Measurements from ENCODE around the gene BMP8B. TPM values are rescaled to one million over a fixed set of nuclear protein-coding genes. Genes with fewer than 3 reads are reported as not detected.
"Not testable (repeated sequence)": the region's sequence is repeated elsewhere in the genome, so short reads cannot be mapped to it uniquely, and the experiment has no call there.

Gene BMP8B
- total and polyA plus RNA-seq, 2 of the 8 experiments (the other 6 are each of a cell fraction or from before 2014, with no cell fraction given), result 0.37 to 0.50 TPM

GRCh38 chr1:39769502-39769901, 19.2 kb downstream of the BMP8B start:
- H2AFZ ChIP-seq (ENCODE audit: low read length); H3K9ac ChIP-seq (replicated peaks in 1 of 4; ENCODE audit: extremely low read depth in 1 of 4, low read depth in 3 of 4, low read length in 3 of 4); H3K23me2 ChIP-seq (ENCODE audit: low read depth, low read length); H3K36me3 ChIP-seq (ENCODE audit: control insufficient read depth in 2 of 4, insufficient read depth in 4 of 4, low read length in 3 of 4); H3K18ac ChIP-seq (ENCODE audit: extremely low read depth, low read length); H3K23ac ChIP-seq (ENCODE audit: insufficient read length); FAIRE-seq; H3K79me1 ChIP-seq (ENCODE audit: low read depth, low read length); H4K8ac ChIP-seq (ENCODE audit: extremely low read depth, insufficient read depth, low read length); H2BK15ac ChIP-seq (ENCODE audit: low read length); H3K56ac ChIP-seq (replicated peaks; ENCODE audit: insufficient read length, low read depth, low read length); H3K27ac ChIP-seq (ENCODE audit: low read depth, low read length); POLR2A ChIA-PET (ENCODE audit: partially characterized antibody); DNase-seq (ENCODE audit: low read depth in 1 of 2, low spot score in 2 of 2); H2BK12ac ChIP-seq (ENCODE audit: low read depth, low read length); H2BK5ac ChIP-seq (ENCODE audit: low read depth, low read length); H4K5ac ChIP-seq (ENCODE audit: insufficient read length, low read depth, low read length); H2BK120ac ChIP-seq (replicated peaks; ENCODE audit: low read depth, low read length); H3K4me2 ChIP-seq (ENCODE audit: insufficient read depth in 1 of 2, low read depth in 2 of 2, low read length in 2 of 2); H3K4me3 ChIP-seq (ENCODE audit: extremely low read depth in 1 of 4, insufficient read depth in 2 of 4, low read depth in 3 of 4, low read length in 4 of 4); H3K79me2 ChIP-seq (ENCODE audit: control insufficient read depth in 1 of 2, insufficient read depth in 2 of 2, low read length in 2 of 2); H3K4me1 ChIP-seq (replicated peaks in 1 of 4; ENCODE audit: control insufficient read depth in 3 of 4, insufficient read depth in 4 of 4, low read length in 3 of 4); H2AK5ac ChIP-seq (ENCODE audit: low read depth, low read length); H3K4ac ChIP-seq (replicated peaks; ENCODE audit: insufficient read length, low read depth, low read length); H4K91ac ChIP-seq (replicated peaks; ENCODE audit: insufficient read length, low read length); H3K14ac ChIP-seq (ENCODE audit: insufficient read length); H3K9me3 ChIP-seq (ENCODE audit: insufficient read depth in 2 of 2, low read depth in 1 of 2, low read length in 1 of 2); H2BK20ac ChIP-seq (ENCODE audit: low read length); H4K20me1 ChIP-seq (replicated peaks in 1 of 2; ENCODE audit: control insufficient read depth in 1 of 2, insufficient read depth in 2 of 2, low read length in 2 of 2): not testable (repeated sequence)
- 96% methylated on average over 18 of the region's 19 CpGs; no CpG with 5 or more reads in 1 of the 2 experiments for whole genome bisulfite sequencing, 2 experiments (ENCODE audit: extremely low coverage in 1 of 2, insufficient coverage in 1 of 2, insufficient read length in 1 of 2, insufficient replicate concordance in 2 of 2, low coverage in 1 of 2, low lambda C conversion rate in 2 of 2, missing lambda C conversion rate in 1 of 2)
- peaks cover 1 to 14% (median 9%) of the 10 kb centered on the region in 4 experiments; a peak in 6 of 7 replicates for H3K27me3 ChIP-seq (replicated peaks in 1 of 4; ENCODE audit: control insufficient read depth in 3 of 4, extremely low read depth in 1 of 4, insufficient read depth in 3 of 4, low read length in 3 of 4)
- CTCF ChIA-PET (ENCODE audit: partially characterized antibody), result interaction anchor here (1.1 kb wide), 1 partner anchor 30 kb away, joined by 4 read pairs; no protein-coding TSS in a partner anchor
- TF ChIP-seq EZH2 (IDR thresholded peaks at IDR 0.05; ENCODE audit: low read depth, low read length, severe bottlenecking), result peak; percentile 4

DNA sequence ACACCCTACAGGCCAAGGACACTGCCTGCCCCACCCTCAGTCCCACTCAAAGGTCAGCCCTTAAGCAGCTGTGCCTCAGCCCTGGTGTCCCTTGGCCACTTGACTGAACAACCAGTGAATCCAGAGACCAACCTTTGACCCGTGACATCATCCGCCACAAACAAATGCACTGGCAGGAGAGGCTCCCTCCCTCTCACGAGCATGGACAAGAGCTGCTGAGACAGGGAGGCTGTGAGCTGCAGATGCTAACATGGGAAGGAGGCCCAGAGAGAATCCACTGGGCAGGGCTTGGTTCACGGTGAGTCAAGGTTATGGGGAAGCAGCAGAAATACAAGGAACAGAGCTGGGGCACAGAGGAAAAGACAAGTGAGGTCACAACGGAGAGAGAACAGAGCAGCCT, 22.2 kb downstream of the BMP8B start:
- H4K8ac ChIP-seq (ENCODE audit: extremely low read depth, insufficient read depth, low read length); H2BK5ac ChIP-seq (ENCODE audit: low read depth, low read length); H2BK15ac ChIP-seq (ENCODE audit: low read length); H4K5ac ChIP-seq (ENCODE audit: insufficient read length, low read depth, low read length); DNase-seq (ENCODE audit: low read depth in 1 of 2, low spot score in 2 of 2); POLR2A ChIA-PET (ENCODE audit: partially characterized antibody); H3K14ac ChIP-seq (ENCODE audit: insufficient read length); H3K27ac ChIP-seq (ENCODE audit: low read depth, low read length); H2AK5ac ChIP-seq (ENCODE audit: low read depth, low read length); H3K4me1 ChIP-seq (replicated peaks in 1 of 4; ENCODE audit: control insufficient read depth in 3 of 4, insufficient read depth in 4 of 4, low read length in 3 of 4); H2BK12ac ChIP-seq (ENCODE audit: low read depth, low read length); H2AFZ ChIP-seq (ENCODE audit: low read length); H2BK120ac ChIP-seq (replicated peaks; ENCODE audit: low read depth, low read length); H3K36me3 ChIP-seq (ENCODE audit: control insufficient read depth in 2 of 4, insufficient read depth in 4 of 4, low read length in 3 of 4); H3K79me2 ChIP-seq (ENCODE audit: control insufficient read depth in 1 of 2, insufficient read depth in 2 of 2, low read length in 2 of 2); FAIRE-seq; H4K91ac ChIP-seq (replicated peaks; ENCODE audit: insufficient read length, low read length); H3K18ac ChIP-seq (ENCODE audit: extremely low read depth, low read length); H3K23ac ChIP-seq (ENCODE audit: insufficient read length); H3K4ac ChIP-seq (replicated peaks; ENCODE audit: insufficient read length, low read depth, low read length); H3K9me3 ChIP-seq (ENCODE audit: insufficient read depth in 2 of 2, low read depth in 1 of 2, low read length in 1 of 2); H3K79me1 ChIP-seq (ENCODE audit: low read depth, low read length); H2BK20ac ChIP-seq (ENCODE audit: low read length); CTCF ChIA-PET (ENCODE audit: partially characterized antibody); H3K4me3 ChIP-seq (ENCODE audit: extremely low read depth in 1 of 4, insufficient read depth in 2 of 4, low read depth in 3 of 4, low read length in 4 of 4); H3K23me2 ChIP-seq (ENCODE audit: low read depth, low read length); H3K56ac ChIP-seq (replicated peaks; ENCODE audit: insufficient read length, low read depth, low read length); H3K9ac ChIP-seq (replicated peaks in 1 of 4; ENCODE audit: extremely low read depth in 1 of 4, low read depth in 3 of 4, low read length in 3 of 4); H3K4me2 ChIP-seq (ENCODE audit: insufficient read depth in 1 of 2, low read depth in 2 of 2, low read length in 2 of 2); H4K20me1 ChIP-seq (replicated peaks in 1 of 2; ENCODE audit: control insufficient read depth in 1 of 2, insufficient read depth in 2 of 2, low read length in 2 of 2): not testable (repeated sequence)
- peaks cover 1 to 11% (median 7%) of the 10 kb centered on the region in 4 experiments; a peak in 6 of 7 replicates for H3K27me3 ChIP-seq (replicated peaks in 1 of 4; ENCODE audit: control insufficient read depth in 3 of 4, extremely low read depth in 1 of 4, insufficient read depth in 3 of 4, low read length in 3 of 4)
- 86% methylated on average over 1 of the region's 5 CpGs; no CpG with 5 or more reads in 1 of the 2 experiments for WGBS, 2 experiments (ENCODE audit: extremely low coverage in 1 of 2, insufficient coverage in 1 of 2, insufficient read length in 1 of 2, insufficient replicate concordance in 2 of 2, low coverage in 1 of 2, low lambda C conversion rate in 2 of 2, missing lambda C conversion rate in 1 of 2)
